ENCODE results near the gene CLDND1.

DNA sequence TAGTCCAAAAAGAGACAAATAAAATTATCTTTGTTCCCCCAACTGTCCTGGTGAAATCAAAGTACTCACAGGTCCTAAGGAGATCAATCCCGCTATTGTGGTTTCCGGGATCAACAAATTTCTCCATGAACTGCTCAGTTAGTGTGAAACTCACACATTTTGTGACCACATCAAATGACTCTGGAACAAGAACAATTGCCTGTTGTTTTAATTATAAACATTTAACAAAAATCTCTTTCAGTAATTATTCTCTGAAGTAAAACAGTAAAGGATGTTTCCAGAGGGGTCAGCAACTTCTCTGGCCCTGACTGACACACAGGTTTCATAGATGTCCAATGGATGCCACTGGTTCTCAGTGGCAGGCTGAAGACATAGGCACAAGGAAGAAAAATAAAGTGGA lies 3.9 kb downstream of the CLDND1 start:
- TF ChIP-seq, protein P1, sequence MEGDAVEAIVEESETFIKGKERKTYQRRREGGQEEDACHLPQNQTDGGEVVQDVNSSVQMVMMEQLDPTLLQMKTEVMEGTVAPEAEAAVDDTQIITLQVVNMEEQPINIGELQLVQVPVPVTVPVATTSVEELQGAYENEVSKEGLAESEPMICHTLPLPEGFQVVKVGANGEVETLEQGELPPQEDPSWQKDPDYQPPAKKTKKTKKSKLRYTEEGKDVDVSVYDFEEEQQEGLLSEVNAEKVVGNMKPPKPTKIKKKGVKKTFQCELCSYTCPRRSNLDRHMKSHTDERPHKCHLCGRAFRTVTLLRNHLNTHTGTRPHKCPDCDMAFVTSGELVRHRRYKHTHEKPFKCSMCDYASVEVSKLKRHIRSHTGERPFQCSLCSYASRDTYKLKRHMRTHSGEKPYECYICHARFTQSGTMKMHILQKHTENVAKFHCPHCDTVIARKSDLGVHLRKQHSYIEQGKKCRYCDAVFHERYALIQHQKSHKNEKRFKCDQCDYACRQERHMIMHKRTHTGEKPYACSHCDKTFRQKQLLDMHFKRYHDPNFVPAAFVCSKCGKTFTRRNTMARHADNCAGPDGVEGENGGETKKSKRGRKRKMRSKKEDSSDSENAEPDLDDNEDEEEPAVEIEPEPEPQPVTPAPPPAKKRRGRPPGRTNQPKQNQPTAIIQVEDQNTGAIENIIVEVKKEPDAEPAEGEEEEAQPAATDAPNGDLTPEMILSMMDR (IDR thresholded peaks at IDR 0.05): no peak
- TF ChIP-seq ZFX (IDR thresholded peaks at IDR 0.05; ENCODE audit: borderline replicate concordance): no peak

Measured in 22Rv1 (cell line).